HG02798 (cell line): Measurements from ENCODE around the gene DUSP14.
"Not testable (repeated sequence)": the region's sequence is repeated elsewhere in the genome, so short reads cannot be mapped to it uniquely, and the experiment has no call there.

ENCODE experiments used
- ATAC-seq: cut with Tn5 transposase; IDR thresholded peaks from one replicate; pipeline ENCODE4 v1.9.1; 2021; ENCODE audit warnings: mild to moderate bottlenecking; ENCODE audit not compliant: unreplicated experiment, poor library complexity

DUSP14 gene

DNA sequence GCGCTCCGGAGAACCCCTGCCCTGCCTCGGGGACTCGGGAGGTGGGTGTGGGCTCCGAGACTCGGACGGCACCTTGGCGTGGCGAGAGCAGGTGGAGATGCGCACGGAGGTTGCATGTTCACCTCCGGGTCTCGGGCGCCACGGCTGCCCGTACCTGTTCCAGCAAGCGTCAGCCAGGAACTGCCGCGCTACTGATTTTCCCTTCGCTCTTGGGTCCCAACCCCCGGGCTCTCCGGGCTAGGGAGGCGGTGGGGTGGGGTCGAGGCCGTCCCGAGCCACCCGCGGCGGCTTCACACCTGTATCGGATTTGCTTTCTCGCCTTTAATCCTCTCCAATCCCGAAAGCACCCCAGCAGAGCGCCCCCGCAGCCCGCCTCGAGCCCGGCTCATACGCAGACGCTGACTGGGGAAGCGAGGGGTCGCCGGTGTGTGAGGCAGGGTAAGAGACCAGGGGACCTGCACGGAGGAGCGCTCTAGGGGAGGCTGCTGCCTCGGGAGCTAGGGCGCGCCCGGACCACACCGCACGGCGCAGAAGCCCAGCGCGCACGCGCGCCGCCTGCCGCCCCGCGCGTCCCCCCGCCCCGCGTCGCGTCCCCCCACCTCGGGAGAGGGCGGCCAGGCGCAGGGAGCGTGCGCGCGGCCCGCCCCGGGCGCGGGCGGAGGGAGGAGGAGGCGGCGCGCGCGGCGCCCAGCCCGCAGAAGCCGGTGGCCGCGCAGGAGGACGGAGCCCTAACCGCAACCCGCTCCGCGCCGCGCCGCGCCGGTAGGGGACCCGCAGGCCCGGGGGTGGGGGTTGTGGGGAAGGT is at the start of gene DUSP14:
DUSP14 (plus strand) TSS at position 695 of the 805 bp plus-strand sequence. CDS start 22,382 bp downstream, outside the sequence.
- ATAC-seq: peak; percentile 73

GRCh38 chr17:37440424-37440823 is 49.3 kb upstream of the DUSP14 start:
- ATAC-seq: no peak

DNA sequence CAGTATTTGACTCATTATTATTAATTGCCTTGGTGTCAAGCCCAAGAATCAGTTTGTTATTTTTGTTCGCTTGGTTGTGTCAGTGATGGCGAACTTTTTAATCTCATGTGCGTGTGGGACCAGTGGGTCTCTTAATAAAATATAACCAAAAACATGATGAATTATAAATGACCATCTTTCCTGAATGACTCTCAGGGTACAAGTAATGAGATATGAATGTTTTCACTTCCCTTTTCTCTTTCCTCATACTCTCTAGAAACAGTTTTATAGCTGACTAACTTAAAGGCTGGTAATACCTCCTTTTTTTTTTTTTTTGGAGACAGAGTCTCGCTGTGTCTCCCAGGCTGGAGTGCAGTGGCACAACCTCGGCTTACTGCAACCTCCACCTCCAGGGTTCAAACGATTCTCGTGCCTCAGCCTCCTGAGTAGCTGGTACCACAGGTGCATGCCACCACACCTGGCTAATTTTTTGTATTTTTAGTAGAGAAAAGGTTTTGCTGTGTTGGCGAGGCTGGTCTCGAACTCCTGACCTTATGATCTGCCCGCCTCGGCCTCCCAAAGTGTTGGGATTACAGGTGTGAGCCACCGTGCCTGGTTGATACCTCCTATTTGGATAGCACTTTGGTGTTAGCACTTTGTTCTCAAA is 48.2 kb upstream of the DUSP14 start:
- not testable (repeated sequence) for ATAC-seq

DNA sequence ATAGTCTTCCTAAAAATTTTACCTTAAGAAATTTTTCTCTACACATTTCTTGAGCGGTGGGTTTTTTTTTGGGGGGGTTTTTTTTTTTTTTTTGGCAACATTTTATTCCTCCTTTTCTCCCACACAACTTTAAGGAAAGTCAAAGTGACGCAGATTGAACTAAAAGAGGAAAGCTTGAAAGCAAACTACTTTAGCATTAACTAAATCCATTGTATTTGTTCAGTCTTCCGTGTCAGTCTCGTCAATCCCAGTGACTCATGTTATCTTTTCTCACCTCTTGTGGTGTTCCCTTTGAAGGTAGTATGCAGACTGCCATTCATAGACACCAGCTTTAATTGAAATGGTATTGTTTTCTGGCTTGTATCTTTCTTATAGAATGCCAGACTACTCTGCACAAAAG is 43.7 kb upstream of the DUSP14 start:
- no peak for ATAC-seq

DNA sequence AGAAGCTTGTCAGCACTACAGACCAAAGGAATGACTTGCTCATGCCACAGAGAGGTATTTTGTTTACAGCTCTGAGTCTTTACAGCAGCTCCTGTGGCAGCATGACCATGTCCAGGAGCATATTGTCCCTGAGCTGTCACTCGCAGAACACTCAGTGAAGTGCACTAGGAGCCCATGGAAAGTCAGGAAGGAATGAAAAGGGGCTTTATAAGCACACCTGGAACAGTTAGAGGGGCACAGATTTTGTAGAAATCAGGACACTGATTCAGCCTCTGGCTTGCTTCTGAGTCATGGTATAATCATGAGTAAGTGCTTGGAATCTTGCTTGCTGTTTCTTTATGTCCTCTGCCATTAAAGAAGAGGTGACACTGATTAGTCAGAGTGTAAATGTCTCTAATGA is 42.0 kb upstream of the DUSP14 start:
- no peak for ATAC-seq

DNA sequence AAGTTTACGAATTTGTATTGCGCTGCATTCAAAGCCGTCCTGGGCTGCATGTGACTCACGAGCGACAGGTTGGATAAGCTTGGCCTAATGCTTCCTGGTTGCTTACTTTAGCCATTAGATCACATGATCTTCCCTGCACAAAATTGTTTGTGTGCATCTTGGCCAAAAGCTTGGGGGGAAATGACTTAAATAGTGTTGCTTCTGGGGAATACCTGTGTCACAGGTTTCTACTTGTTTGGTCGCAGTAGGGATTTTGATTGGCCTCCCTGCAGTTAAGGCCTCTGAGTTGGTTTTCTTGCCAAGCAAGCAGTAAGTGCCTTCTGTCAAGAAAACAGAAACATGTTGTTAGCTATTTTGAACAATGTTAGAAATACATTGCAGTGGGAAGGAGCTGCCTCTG is 39.6 kb upstream of the DUSP14 start:
- no peak for ATAC-seq

DNA sequence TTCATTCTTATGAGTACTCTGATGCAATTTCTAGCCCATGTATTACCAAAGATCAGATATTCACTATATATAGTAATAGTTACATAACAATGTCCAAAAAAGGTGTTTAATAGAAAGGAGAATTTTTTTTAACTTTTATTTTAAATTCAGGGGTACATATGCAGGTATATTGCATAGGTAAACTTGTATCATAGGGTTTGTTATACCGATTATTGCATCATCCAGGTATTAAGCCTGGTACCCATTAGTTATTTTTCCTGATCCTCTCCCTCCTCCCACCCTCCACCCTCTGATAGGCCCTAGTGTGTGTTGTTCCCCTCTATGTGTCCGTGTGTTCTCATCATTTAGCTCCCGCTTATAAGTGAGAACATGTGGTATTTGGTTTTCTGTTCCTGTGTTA is 31.9 kb upstream of the DUSP14 start:
- not testable (repeated sequence) for ATAC-seq

GRCh38 chr17:37458805-37459204 is 30.9 kb upstream of the DUSP14 start:
- no peak for ATAC-seq

- no peak for ATAC-seq
Observed at GRCh38 chr17:37461668-37462067, 28.0 kb upstream of the DUSP14 start.

GRCh38 chr17:37462492-37462891 is 27.2 kb upstream of the DUSP14 start:
- no peak for ATAC-seq

DNA sequence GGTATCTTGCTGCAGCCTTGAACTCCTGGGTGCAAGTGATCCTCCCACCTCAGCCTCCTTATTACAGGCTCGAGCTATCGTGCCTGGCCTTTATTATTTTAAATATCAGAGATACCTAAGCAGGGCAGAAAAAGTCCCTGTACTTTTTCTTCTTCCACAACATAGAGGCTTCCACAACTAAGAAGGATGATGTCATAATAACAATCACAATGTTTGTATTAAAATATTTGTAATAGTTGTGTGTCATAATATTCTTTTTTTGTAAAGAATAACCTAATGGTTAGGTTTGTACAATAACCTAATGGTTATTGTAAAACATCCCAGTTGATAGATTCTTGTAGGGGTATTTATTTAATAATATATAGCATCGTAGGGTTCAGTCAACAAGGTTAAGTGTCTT is 26.7 kb upstream of the DUSP14 start:
- ATAC-seq: no peak

DNA sequence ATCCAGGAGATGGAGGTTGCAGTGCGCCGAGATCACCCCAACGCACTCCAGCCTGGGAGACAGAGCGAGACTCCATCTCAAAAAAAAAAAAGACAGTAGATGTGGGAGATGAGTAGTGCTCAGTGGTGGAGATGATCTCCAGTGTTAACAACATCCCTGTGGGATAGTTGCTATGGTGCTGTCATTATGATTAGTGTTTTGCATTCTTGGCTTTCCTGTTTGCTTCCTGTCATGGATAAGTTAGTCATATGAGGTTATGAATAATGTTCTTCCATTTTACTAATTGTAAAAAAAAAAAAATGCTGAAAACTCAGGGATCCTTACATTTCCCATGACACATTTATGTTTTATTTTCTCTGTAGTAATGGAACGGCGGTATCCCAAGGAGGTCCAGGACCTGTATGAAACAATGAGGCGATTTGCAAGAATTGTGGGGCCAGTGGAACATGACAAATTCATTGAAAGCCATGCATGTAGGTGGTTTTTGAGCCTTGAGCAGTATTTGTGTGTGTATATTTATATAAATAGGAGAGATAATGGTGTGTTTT is 24.5 kb upstream of the DUSP14 start:
- no peak for ATAC-seq

- ATAC-seq: no peak
Observed at GRCh38 chr17:37466471-37466870, 23.2 kb upstream of the DUSP14 start.

DNA sequence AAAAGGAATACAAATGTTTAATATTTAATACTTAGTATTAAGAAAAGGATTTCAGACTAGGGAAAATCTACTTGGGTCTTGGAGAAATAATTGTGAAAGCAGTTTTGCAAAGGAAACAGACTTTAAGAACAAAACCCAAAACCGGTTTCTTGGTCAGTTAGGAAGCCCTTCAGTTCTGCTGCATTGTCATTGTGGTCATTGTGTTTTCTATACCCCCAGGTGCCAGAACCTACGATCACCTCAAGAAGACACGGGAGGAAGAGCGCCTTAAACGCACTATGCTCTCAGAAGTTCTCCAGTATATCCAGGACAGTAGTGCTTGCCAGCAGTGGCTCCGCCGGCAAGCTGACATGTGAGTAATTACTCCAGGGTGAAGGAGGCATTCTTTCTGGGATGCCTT is 19.5 kb upstream of the DUSP14 start:
- ATAC-seq: no peak

GRCh38 chr17:37475731-37476420 is 13.8 kb upstream of the DUSP14 start:
- no peak for ATAC-seq

DNA sequence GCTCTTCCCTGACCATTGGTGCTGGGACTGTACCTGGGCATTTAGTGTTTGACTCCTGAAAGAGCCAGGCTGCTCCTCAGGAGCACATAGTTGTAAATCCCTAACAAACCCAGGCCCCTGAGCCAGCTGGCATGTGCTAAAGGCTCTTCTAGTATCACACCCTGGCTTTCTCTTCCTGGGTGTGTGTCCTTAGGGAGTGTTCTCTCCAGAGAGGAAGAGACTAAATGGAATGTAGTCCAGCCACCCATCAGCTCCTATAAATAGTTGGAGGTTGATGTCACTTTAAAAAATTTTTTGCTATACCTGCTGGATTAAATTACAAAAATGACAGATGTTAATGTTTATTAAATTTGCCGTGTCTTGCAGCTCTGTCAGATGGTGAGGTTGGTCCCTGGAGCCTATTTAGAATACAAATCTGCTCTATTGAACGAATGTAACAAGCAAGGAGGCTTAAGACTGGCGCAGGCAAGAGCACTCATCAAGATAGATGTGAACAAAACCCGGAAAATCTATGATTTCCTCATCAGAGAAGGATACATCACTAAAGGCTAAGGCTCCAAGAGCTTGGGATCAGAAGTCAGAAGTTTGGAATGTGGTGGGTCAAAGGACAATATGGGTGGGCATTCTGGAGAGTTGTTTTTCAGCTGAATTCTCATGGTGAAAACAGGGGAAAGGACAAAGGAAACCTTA is 13.1 kb upstream of the DUSP14 start:
- ATAC-seq: no peak

DNA sequence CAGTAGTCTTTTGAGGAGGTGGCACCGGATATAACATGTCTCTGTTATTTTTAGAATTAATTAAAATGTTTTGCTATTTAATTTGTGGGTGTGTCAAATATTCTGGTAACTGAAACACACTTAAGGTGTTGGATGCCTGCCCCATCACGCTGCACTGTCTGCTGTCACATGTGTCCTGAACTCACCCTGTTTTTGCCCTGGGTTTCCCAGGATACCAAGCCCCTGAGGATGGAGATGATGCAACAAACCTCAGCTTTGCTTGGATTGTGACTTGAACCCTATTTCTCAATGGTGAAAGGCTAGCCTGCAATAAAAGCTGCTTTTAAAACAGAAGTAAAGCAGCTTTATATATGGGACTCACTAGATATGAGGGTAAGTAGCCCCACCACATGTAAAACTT is 11.5 kb upstream of the DUSP14 start:
- no peak for ATAC-seq

DNA sequence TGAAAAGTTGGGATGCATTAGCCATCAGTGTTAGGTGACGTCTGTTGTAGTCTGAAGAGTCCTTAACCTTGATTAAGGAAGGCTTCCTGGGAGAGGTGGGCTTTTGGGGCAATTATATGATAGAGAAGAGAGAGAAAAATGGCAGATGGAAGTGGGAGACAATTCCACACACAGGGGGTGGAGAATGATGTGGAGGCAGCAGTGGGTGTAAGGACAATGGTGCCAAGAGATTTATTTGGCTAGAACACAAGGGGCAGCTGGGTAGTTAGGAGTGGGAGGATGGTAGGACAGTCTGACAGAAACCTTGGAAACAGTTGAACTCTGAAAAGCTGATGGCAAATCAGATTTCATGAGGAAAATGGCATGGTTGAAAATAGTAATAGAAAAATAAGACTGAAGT is 10.7 kb upstream of the DUSP14 start:
- no peak for ATAC-seq

GRCh38 chr17:37480427-37480826 is 9.3 kb upstream of the DUSP14 start:
- ATAC-seq: no peak

DNA sequence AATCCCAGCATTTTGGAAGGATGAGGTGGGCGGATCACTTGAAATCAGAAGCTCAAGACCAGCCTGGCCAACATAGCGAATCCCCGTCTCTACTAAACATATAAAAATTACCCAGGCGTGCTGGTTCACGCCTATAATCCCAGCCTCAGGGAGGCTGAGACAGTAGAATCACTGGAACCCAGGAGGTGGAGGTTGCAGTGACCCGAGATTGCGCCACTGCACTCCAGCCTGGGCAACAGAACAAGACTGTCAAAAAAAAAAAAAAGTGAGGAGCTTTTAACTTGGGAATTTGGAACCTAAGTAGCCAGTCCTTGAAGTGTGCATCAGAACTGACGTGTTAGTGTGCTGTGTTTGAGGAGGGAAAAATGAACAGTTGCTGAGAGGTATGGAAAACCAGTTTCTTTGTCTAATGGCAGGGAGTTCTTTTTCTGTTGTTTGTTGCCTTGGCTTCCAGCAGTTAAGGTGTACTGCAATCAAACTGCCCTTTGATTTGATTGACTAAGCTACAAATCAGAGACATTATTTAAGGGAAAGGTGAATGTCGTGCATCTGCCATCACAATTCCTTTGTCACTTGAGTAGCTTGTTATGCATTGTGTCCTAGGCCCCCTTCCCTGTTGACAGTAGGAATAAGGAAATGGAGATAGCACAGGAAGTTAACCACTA is 8.6 kb upstream of the DUSP14 start:
- no peak for ATAC-seq
